ENCODE measurements around the gene TIGD4.

- TF ChIP-seq EP300 (IDR thresholded peaks at IDR 0.05): no peak
- no peak for TF ChIP-seq CTCF (IDR thresholded peaks at IDR 0.05)
Observed at GRCh38 chr4:152773339-152773738, 6.2 kb downstream of the TIGD4 start.
